Measurements from ENCODE around the gene DPP6. TPM values are rescaled to one million over a fixed set of nuclear protein-coding genes. Genes with fewer than 3 reads are reported as not detected.

The DPP6 gene
- total RNA-seq, 2 donors from 2014 or later, result 0.99 to 1.8 TPM

- no peaks in the 10 kb centered on the region for H3K27me3 ChIP-seq
- intact Hi-C loops (cut with DNase I), result no loop called here
- 58 to 66% methylated on average over 6 of the region's 6 CpGs for WGBS, 2 donors
- no peaks in the 10 kb centered on the region for H3K9me3 ChIP-seq
- no peak overlapping the region for H3K27ac ChIP-seq
- DNase-seq, result no peak
- no peaks in the 10 kb centered on the region for H3K36me3 ChIP-seq (replicated peaks in 1 of 2; ENCODE audit: insufficient read depth in 1 of 2, low read depth in 2 of 2)
- TF ChIP-seq POLR2A (IDR thresholded peaks at IDR 0.05), result no peak
- no peak for TF ChIP-seq CTCF (IDR thresholded peaks at IDR 0.05)
- H3K4me1 ChIP-seq, result no peaks in the 10 kb centered on the region
- no peak for ATAC-seq
- H3K4me3 ChIP-seq, result no peak overlapping the region
Observed at GRCh38 chr7:154450451-154450850, 398.3 kb downstream of the DPP6 start.

DNA sequence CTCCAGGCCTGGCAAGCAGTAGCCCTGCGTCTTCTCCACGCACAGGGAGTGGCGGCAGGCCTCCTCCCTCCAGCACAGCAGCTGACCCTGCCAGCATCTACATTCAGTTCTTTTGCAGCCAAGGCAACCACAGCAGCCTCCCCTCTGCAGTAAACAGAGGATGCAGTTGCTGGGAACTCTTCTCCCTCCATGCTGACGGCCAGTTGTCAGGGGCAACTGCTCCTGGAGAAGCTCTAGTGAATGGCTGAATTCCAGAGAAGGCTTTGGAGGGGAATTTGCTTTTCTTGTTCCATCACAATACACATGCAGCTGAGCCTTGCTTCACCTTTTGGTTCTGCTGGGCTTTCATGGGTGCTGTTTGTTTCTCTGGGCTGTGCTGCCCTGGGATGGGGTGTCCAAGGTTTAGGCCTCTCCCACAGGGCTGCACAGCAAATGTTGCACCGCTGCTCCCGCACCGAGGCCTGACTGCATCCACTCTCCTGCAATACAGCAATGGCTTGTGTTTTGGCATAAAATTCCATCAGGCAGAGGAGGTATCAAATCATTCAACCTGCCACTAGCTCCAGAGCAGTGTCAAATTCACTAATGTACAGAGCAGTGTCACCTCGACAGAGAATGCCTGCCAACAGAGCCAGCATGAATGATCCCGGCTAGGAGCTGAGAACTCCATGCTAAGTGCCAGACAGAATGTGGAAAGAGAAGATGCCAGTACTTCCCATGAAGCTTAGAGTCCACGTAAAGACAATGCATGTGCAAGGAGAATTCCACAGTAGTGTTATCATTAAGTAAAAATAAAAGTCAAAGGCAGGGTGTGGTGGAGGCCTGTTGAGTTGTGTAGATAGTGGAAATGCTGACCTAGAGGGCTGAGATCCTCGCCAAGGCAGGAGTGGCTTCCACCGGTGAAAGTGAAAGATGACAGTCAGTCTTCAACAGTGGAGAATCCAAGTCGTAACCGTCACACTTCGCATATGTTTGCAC is 399.6 kb downstream of the DPP6 start:
- no peak overlapping the region for H3K27ac ChIP-seq
- intact Hi-C loops (cut with DNase I), result no loop called here
- no peaks in the 10 kb centered on the region for H3K36me3 ChIP-seq (replicated peaks in 1 of 2; ENCODE audit: insufficient read depth in 1 of 2, low read depth in 2 of 2)
- H3K4me1 ChIP-seq, result no peaks in the 10 kb centered on the region
- no peak for DNase-seq
- ATAC-seq, result no peak
- 74 to 77% methylated on average over 14 to 15 of the region's 15 CpGs for WGBS, 2 donors
- TF ChIP-seq POLR2A (IDR thresholded peaks at IDR 0.05), result no peak
- H3K4me3 ChIP-seq, result no peak overlapping the region
- H3K27me3 ChIP-seq, result no peaks in the 10 kb centered on the region
- H3K9me3 ChIP-seq, result no peaks in the 10 kb centered on the region

DNA sequence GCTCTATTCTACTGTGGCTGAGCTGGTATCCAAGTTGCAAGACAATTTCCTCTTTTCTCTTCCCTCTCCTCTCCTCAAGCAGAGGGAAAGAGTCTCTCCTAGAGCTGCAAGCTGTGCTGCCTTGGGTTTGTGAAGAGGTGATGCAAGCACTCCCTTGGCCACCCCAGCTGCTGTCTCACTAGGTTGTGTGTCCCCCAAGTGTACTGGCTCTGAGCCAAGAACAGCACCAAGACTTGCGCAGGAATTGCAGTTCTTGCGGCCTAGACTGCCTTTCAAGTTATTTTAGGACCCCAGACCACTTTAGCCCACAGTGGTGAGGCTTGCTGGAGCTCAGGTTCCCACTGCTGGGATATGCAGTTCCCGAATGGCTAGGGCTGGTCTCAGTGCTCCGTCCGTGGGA is 411.6 kb downstream of the DPP6 start:
- intact Hi-C loops (cut with DNase I), result no loop called here
- ATAC-seq, result no peak
- H3K27ac ChIP-seq, result no peak overlapping the region
- no peak for TF ChIP-seq CTCF (IDR thresholded peaks at IDR 0.05)
- no peak for TF ChIP-seq POLR2A (IDR thresholded peaks at IDR 0.05)
- H3K36me3 ChIP-seq (replicated peaks in 1 of 2; ENCODE audit: insufficient read depth in 1 of 2, low read depth in 2 of 2), result no peaks in the 10 kb centered on the region
- H3K9me3 ChIP-seq, result peaks cover 0 to 6% (median 0%) of the 10 kb centered on the region in 3 donors
- no peaks in the 10 kb centered on the region for H3K4me1 ChIP-seq
- DNase-seq, result no peak
- WGBS, 2 donors, result 79 to 82% methylated on average over 5 of the region's 5 CpGs
- no peak overlapping the region for H3K4me3 ChIP-seq
- H3K27me3 ChIP-seq, result no peaks in the 10 kb centered on the region

- no peak for ATAC-seq
- intact Hi-C loops (cut with DNase I), result no loop called here
- H3K4me3 ChIP-seq, result no peak overlapping the region
Observed at GRCh38 chr7:154469652-154470051, 417.5 kb downstream of the DPP6 start.

More at GRCh38 chr7:154469652-154470051, 417.5 kb downstream of the DPP6 start:
- no peak for TF ChIP-seq POLR2A (IDR thresholded peaks at IDR 0.05)
- TF ChIP-seq CTCF (IDR thresholded peaks at IDR 0.05), result no peak
- Histone ChIP-seq H3K4me1 (no peaks in the 10 kb centered on the region), H3K27me3 (no peaks in the 10 kb centered on the region), H3K27ac (no peak overlapping the region), H3K9me3 (no peaks in the 10 kb centered on the region), H3K36me3 (replicated peaks in 1 of 2; ENCODE audit: insufficient read depth in 1 of 2, low read depth in 2 of 2) (no peaks in the 10 kb centered on the region)
- DNase-seq, result no peak
- WGBS, 2 donors, result 26 to 28% methylated on average over 5 of the region's 5 CpGs
